GM19351 (cell line): Measurements from ENCODE around the gene SKI.

ENCODE experiments used
- ATAC-seq: cut with Tn5 transposase; IDR thresholded peaks from one replicate; pipeline ENCODE4 v1.9.1; 2021; ENCODE audit warnings: mild to moderate bottlenecking, moderate library complexity; ENCODE audit not compliant: unreplicated experiment

SKI gene

GRCh38 chr1:2334366-2334765 lies 106.2 kb downstream of the SKI start:
- ATAC-seq = no peak

GRCh38 chr1:2334883-2335534 lies 106.9 kb downstream of the SKI start:
- ATAC-seq = no peak

- no peak for ATAC-seq
These were observed 107.8 kb downstream of the SKI start for GRCh38 chr1:2335721-2336455.

GRCh38 chr1:2336499-2336898 lies 108.4 kb downstream of the SKI start:
- ATAC-seq = no peak

GRCh38 chr1:2337081-2337480 lies 109.0 kb downstream of the SKI start:
- ATAC-seq = no peak

GRCh38 chr1:2337501-2337900 lies 109.4 kb downstream of the SKI start:
- no peak for ATAC-seq

- ATAC-seq = no peak
These were observed 111.3 kb downstream of the SKI start for GRCh38 chr1:2339206-2340085.

- no peak for ATAC-seq
These were observed 112.2 kb downstream of the SKI start for GRCh38 chr1:2340086-2340917.

GRCh38 chr1:2340918-2341254 lies 112.8 kb downstream of the SKI start:
- ATAC-seq = no peak

GRCh38 chr1:2341706-2342383 lies 113.7 kb downstream of the SKI start:
- no peak for ATAC-seq

GRCh38 chr1:2342384-2343022 lies 114.4 kb downstream of the SKI start:
- no peak for ATAC-seq

- ATAC-seq = no peak
These were observed 115.2 kb downstream of the SKI start for GRCh38 chr1:2343023-2343935.

- ATAC-seq = no peak
These were observed 116.1 kb downstream of the SKI start for GRCh38 chr1:2344121-2344681.

GRCh38 chr1:2344744-2345296 lies 116.7 kb downstream of the SKI start:
- ATAC-seq = no peak

GRCh38 chr1:2345297-2346075 lies 117.4 kb downstream of the SKI start:
- ATAC-seq = no peak

GRCh38 chr1:2346691-2347408 lies 118.7 kb downstream of the SKI start:
- no peak for ATAC-seq

- ATAC-seq = no peak
These were observed 119.3 kb downstream of the SKI start for GRCh38 chr1:2347409-2347785.
